ENCODE results near the gene RASA3. TPM values are rescaled to one million over a fixed set of nuclear protein-coding genes. Genes with fewer than 3 reads are reported as not detected.

The RASA3 gene
- total RNA-seq, 1 experiment from 2014 or later: 18.6 TPM

DNA sequence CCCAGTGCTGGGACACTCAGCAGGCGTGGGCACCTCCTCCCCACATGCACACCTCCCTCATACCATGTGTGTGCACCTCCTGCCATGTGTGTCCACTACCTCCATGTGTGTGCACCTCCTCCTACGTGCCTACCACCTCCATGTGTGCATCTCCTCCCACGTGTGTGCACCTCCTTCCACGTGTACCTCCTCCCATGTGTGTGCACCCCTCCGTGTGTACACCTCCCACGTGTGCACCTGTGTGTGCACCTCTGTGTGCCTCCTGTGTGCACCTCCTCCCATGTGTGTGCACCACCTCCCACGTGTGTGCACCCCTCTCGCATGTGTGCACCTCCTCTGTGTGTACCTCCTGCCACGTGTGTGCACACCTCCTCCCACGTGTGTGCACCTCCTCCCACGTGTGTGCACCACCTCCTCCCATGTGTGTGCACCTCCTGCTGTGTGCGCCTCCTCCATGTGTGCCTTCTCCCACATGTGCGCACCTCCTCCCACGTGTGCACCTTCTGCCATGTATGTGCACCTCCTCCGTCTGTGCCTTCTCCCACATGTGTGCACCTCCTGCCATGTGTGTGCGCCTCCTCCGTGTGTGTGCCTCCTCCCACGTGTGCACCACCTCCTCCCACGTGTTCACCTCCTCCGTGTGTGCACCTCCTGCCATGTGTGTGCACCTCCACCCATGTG is 152.5 kb downstream of the RASA3 start:
- RAD21 ChIA-PET (ENCODE audit: low non-redundant PET in 1 of 2, low total read pairs in 2 of 2, uncharacterized antibody in 2 of 2, unreplicated experiment in 2 of 2): no interaction called here
- H2AFZ ChIP-seq (ENCODE audit: low read depth, low read length, poor library complexity, severe bottlenecking): no peak overlapping the region
- POLR2A ChIA-PET: no interaction called here
- no peaks in the 10 kb centered on the region; a peak in 2 of 4 replicates for H3K36me3 ChIP-seq (ENCODE audit: control insufficient read depth in 1 of 2, insufficient read depth in 2 of 2, low read length in 2 of 2)
- peaks cover 21 to 32% of the 10 kb centered on the region in 2 experiments for H3K4me1 ChIP-seq (ENCODE audit: control insufficient read depth in 1 of 2, insufficient read depth in 2 of 2, low read length in 2 of 2)
- H3K79me2 ChIP-seq (ENCODE audit: insufficient read depth, low read length): no peaks in the 10 kb centered on the region
- no peaks in the 10 kb centered on the region for H3K9me2 ChIP-seq (ENCODE audit: insufficient read depth)
- no peaks in the 10 kb centered on the region for H4K20me1 ChIP-seq (ENCODE audit: insufficient read depth)
- TF ChIP-seq ELF1 (IDR thresholded peaks at IDR 0.05; ENCODE audit: borderline replicate concordance, low read depth) (no peak), ZFX (IDR thresholded peaks at IDR 0.05) (no peak), MAX (IDR thresholded peaks at IDR 0.05) (no peak), CEBPB (IDR thresholded peaks at IDR 0.05; ENCODE audit: low read depth) (no peak), RAD21 (IDR thresholded peaks at IDR 0.05; ENCODE audit: low read depth) (no peak)
- intact Hi-C loops (cut with micrococcal nuclease): no loop called here
- no peak overlapping the region for H3K27ac ChIP-seq (ENCODE audit: low read depth, low read length)
- no peak for DNase-seq (ENCODE audit: low read depth, low spot score)
- CTCF ChIA-PET: no interaction called here
- ATAC-seq: no peak
- H3K4me2 ChIP-seq (ENCODE audit: low read length): no peak overlapping the region
- no peaks in the 10 kb centered on the region for H3K9me3 ChIP-seq (ENCODE audit: control insufficient read depth in 1 of 2, insufficient read depth in 1 of 2, low read depth in 1 of 2, low read length in 2 of 2)
- no peaks in the 10 kb centered on the region for H3K27me3 ChIP-seq (ENCODE audit: insufficient read depth, low read length)
- no peak overlapping the region for H3K9ac ChIP-seq (ENCODE audit: low read length)
- BruUV-seq (replicated peaks): no TSS peak
- no peak overlapping the region for H3K4me3 ChIP-seq (replicated peaks in 1 of 2; ENCODE audit: low read depth in 1 of 2, low read length in 2 of 2)

DNA sequence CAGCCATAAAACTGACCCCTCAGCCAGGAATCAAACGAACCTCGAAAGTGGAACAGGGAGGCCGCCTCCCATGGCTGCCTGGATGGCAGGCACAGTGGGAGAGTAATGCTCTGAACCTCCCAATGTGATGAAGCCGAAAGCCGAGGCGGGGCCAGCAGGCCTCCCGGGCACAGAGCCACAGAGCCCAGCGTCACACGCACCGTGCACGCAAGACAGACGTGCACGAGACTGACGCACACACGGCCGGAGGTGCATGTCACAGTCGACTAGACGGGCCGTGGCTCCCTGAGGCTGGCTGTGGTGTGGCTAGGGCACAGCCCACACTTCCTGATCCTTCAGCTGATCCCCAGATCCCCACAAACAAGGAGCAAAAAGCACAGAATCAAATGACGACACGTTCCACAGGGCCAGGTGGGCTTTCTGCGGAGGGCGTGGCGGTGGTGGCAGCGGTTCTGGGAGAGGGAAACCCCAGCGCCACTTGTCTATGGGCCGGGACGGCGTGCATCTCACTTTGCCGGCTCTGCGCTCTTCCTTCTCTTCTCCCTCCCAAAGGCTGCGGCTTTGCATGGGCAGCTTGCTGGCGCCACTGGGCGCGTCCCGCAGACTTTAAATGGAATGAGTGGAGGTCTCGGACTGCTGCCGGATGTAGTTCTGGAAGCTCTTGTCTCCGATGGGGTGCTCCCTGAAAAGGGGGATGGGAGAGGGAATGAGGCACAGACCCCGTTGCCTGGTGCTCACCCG is 153.5 kb downstream of the RASA3 start:
- no TSS peak for BruUV-seq (replicated peaks)
- no peaks in the 10 kb centered on the region for H4K20me1 ChIP-seq (ENCODE audit: insufficient read depth)
- no peaks in the 10 kb centered on the region for H3K9me3 ChIP-seq (ENCODE audit: control insufficient read depth in 1 of 2, insufficient read depth in 1 of 2, low read depth in 1 of 2, low read length in 2 of 2)
- no peak overlapping the region for H3K4me2 ChIP-seq (ENCODE audit: low read length)
- no peaks in the 10 kb centered on the region for H3K27me3 ChIP-seq (ENCODE audit: insufficient read depth, low read length)
- peaks cover 21 to 32% of the 10 kb centered on the region in 2 experiments for H3K4me1 ChIP-seq (ENCODE audit: control insufficient read depth in 1 of 2, insufficient read depth in 2 of 2, low read length in 2 of 2)
- intact Hi-C loops (cut with micrococcal nuclease): no loop called here
- H3K27ac ChIP-seq (ENCODE audit: low read depth, low read length): no peak overlapping the region
- ATAC-seq: no peak
- H2AFZ ChIP-seq (ENCODE audit: low read depth, low read length, poor library complexity, severe bottlenecking): no peak overlapping the region
- no peak overlapping the region for H3K9ac ChIP-seq (ENCODE audit: low read length)
- no peak overlapping the region for H3K4me3 ChIP-seq (replicated peaks in 1 of 2; ENCODE audit: low read depth in 1 of 2, low read length in 2 of 2)
- H3K79me2 ChIP-seq (ENCODE audit: insufficient read depth, low read length): no peaks in the 10 kb centered on the region
- no peaks in the 10 kb centered on the region; a peak in 2 of 4 replicates for H3K36me3 ChIP-seq (ENCODE audit: control insufficient read depth in 1 of 2, insufficient read depth in 2 of 2, low read length in 2 of 2)
- ChIA-PET RAD21 (ENCODE audit: low non-redundant PET in 1 of 2, low total read pairs in 2 of 2, uncharacterized antibody in 2 of 2, unreplicated experiment in 2 of 2) (no interaction called here), CTCF (no interaction called here), POLR2A (no interaction called here)
- DNase-seq (ENCODE audit: low read depth, low spot score): no peak
- H3K9me2 ChIP-seq (ENCODE audit: insufficient read depth): no peaks in the 10 kb centered on the region
- TF ChIP-seq MAX (IDR thresholded peaks at IDR 0.05) (no peak), RAD21 (IDR thresholded peaks at IDR 0.05; ENCODE audit: low read depth) (no peak), ZNF274 (IDR thresholded peaks at IDR 0.05; ENCODE audit: low read depth, low read length) (no peak), CTCF (IDR thresholded peaks at IDR 0.05 in 2 of 3, conservative IDR thresholded peaks at IDR 0.05 in 1 of 3; ENCODE audit: borderline replicate concordance in 1 of 3, insufficient read depth in 1 of 3, low read depth in 2 of 3, low read length in 2 of 3) (no peak), EZH2 (IDR thresholded peaks at IDR 0.05) (no peak), POLR2A (IDR thresholded peaks at IDR 0.05; ENCODE audit: borderline replicate concordance, extremely low read depth, insufficient read depth, insufficient read length) (no peak), YY1 (IDR thresholded peaks at IDR 0.05; ENCODE audit: extremely low read depth, insufficient replicate concordance, low read depth, low read length) (no peak), EGR1 (IDR thresholded peaks at IDR 0.05; ENCODE audit: low read depth) (no peak), SP1 (IDR thresholded peaks at IDR 0.05; ENCODE audit: low read depth) (no peak), ELF1 (IDR thresholded peaks at IDR 0.05; ENCODE audit: borderline replicate concordance, low read depth) (no peak), SIN3A (IDR thresholded peaks at IDR 0.05; ENCODE audit: low read depth) (no peak), JUND (IDR thresholded peaks at IDR 0.05) (no peak)

Data from HCT116 (cell line).